ENCODE results near the gene POLR1D. TPM values are rescaled to one million over a fixed set of nuclear protein-coding genes. Genes with fewer than 3 reads are reported as not detected.

POLR1D gene
- polyA plus RNA-seq, 1 donor = 165 TPM

- H3K4me1 ChIP-seq (ENCODE audit: control insufficient read depth, insufficient read depth, low read length) = peaks cover 13% of the 10 kb centered on the region
- H3K27me3 ChIP-seq (ENCODE audit: control insufficient read depth, insufficient read depth, low read length) = no peaks in the 10 kb centered on the region
- peak in 1 of 2 donors; percentile 71 for DNase-seq
- H3K27ac ChIP-seq (ENCODE audit: low read length) = peak overlapping the region; percentile 57
- no peaks in the 10 kb centered on the region for H3K9me3 ChIP-seq (ENCODE audit: control insufficient read depth, low read depth, low read length)
- H3K36me3 ChIP-seq (ENCODE audit: control insufficient read depth, insufficient read depth, low read length) = no peaks in the 10 kb centered on the region
- H3K4me3 ChIP-seq (ENCODE audit: low read length) = no peak overlapping the region
- no CpG with 5 or more reads among the region's 2 CpGs for WGBS (ENCODE audit: insufficient coverage, low lambda C conversion rate)
Measured at GRCh38 chr13:27605610-27606200, 16.0 kb upstream of the POLR1D start.

- 23% methylated on average over 2 of the region's 4 CpGs for WGBS (ENCODE audit: insufficient coverage, low lambda C conversion rate)
- Histone ChIP-seq H3K4me1 (ENCODE audit: control insufficient read depth, insufficient read depth, low read length) (peaks cover 14% of the 10 kb centered on the region), H3K36me3 (ENCODE audit: control insufficient read depth, insufficient read depth, low read length) (no peaks in the 10 kb centered on the region), H3K9me3 (ENCODE audit: control insufficient read depth, low read depth, low read length) (no peaks in the 10 kb centered on the region), H3K4me3 (ENCODE audit: low read length) (no peak overlapping the region), H3K27ac (ENCODE audit: low read length) (peak overlapping the region; percentile 54), H3K27me3 (ENCODE audit: control insufficient read depth, insufficient read depth, low read length) (no peaks in the 10 kb centered on the region)
- peak; percentile 73 to 85 for DNase-seq
Measured at GRCh38 chr13:27607125-27607524, 14.6 kb upstream of the POLR1D start.

GRCh38 chr13:27613628-27614027, 8.1 kb upstream of the POLR1D start:
- DNase-seq = peak in 1 of 2 donors; percentile 63
- H3K27ac ChIP-seq (ENCODE audit: low read length) = peak overlapping the region; percentile 51
- 28% methylated on average over 5 of the region's 7 CpGs for WGBS (ENCODE audit: insufficient coverage, low lambda C conversion rate)
- peaks cover 22% of the 10 kb centered on the region for H3K4me1 ChIP-seq (ENCODE audit: control insufficient read depth, insufficient read depth, low read length)
- H3K36me3 ChIP-seq (ENCODE audit: control insufficient read depth, insufficient read depth, low read length) = no peaks in the 10 kb centered on the region
- H3K27me3 ChIP-seq (ENCODE audit: control insufficient read depth, insufficient read depth, low read length) = no peaks in the 10 kb centered on the region
- no peaks in the 10 kb centered on the region for H3K9me3 ChIP-seq (ENCODE audit: control insufficient read depth, low read depth, low read length)
- no peak overlapping the region for H3K4me3 ChIP-seq (ENCODE audit: low read length)

GRCh38 chr13:27617881-27618321, 3.8 kb upstream of the POLR1D start:
- no peak overlapping the region for H3K4me3 ChIP-seq (ENCODE audit: low read length)
- no peaks in the 10 kb centered on the region for H3K9me3 ChIP-seq (ENCODE audit: control insufficient read depth, low read depth, low read length)
- no peak for DNase-seq
- H3K27ac ChIP-seq (ENCODE audit: low read length) = no peak overlapping the region
- peaks cover under 1% of the 10 kb centered on the region for H3K36me3 ChIP-seq (ENCODE audit: control insufficient read depth, insufficient read depth, low read length)
- H3K4me1 ChIP-seq (ENCODE audit: control insufficient read depth, insufficient read depth, low read length) = peaks cover 21% of the 10 kb centered on the region
- no peaks in the 10 kb centered on the region for H3K27me3 ChIP-seq (ENCODE audit: control insufficient read depth, insufficient read depth, low read length)
- 25% methylated on average over 2 of the region's 3 CpGs for WGBS (ENCODE audit: insufficient coverage, low lambda C conversion rate)

GRCh38 chr13:27619093-27619727, 2.5 kb upstream of the POLR1D start:
- H3K27ac ChIP-seq (ENCODE audit: low read length) = peak overlapping the region; percentile 100
- peak overlapping the region; percentile 92 for H3K4me3 ChIP-seq (ENCODE audit: low read length)
- H3K36me3 ChIP-seq (ENCODE audit: control insufficient read depth, insufficient read depth, low read length) = peaks cover 8% of the 10 kb centered on the region
- H3K4me1 ChIP-seq (ENCODE audit: control insufficient read depth, insufficient read depth, low read length) = peaks cover 26% of the 10 kb centered on the region
- no peaks in the 10 kb centered on the region for H3K9me3 ChIP-seq (ENCODE audit: control insufficient read depth, low read depth, low read length)
- DNase-seq = peak in 1 of 2 donors; percentile 53
- 80% methylated on average over 1 of the region's 10 CpGs for WGBS (ENCODE audit: insufficient coverage, low lambda C conversion rate)
- no peaks in the 10 kb centered on the region for H3K27me3 ChIP-seq (ENCODE audit: control insufficient read depth, insufficient read depth, low read length)

- DNase-seq = no peak
- Histone ChIP-seq H3K4me1 (ENCODE audit: control insufficient read depth, insufficient read depth, low read length) (peaks cover 26% of the 10 kb centered on the region), H3K4me3 (ENCODE audit: low read length) (peak overlapping the region; percentile 92), H3K27me3 (ENCODE audit: control insufficient read depth, insufficient read depth, low read length) (no peaks in the 10 kb centered on the region), H3K27ac (ENCODE audit: low read length) (peak overlapping the region; percentile 100), H3K36me3 (ENCODE audit: control insufficient read depth, insufficient read depth, low read length) (peaks cover 9% of the 10 kb centered on the region), H3K9me3 (ENCODE audit: control insufficient read depth, low read depth, low read length) (no peaks in the 10 kb centered on the region)
- no CpG with 5 or more reads among the region's 47 CpGs for WGBS (ENCODE audit: insufficient coverage, low lambda C conversion rate)
Measured at GRCh38 chr13:27619728-27620376, 1.8 kb upstream of the POLR1D start.

- peaks cover 9% of the 10 kb centered on the region for H3K36me3 ChIP-seq (ENCODE audit: control insufficient read depth, insufficient read depth, low read length)
- H3K4me3 ChIP-seq (ENCODE audit: low read length) = peak within 1 kb of the TSS; percentile 92
- 13% methylated on average over 3 of the region's 79 CpGs for WGBS (ENCODE audit: insufficient coverage, low lambda C conversion rate)
- no peaks in the 10 kb centered on the region for H3K9me3 ChIP-seq (ENCODE audit: control insufficient read depth, low read depth, low read length)
- no peaks in the 10 kb centered on the region for H3K27me3 ChIP-seq (ENCODE audit: control insufficient read depth, insufficient read depth, low read length)
- H3K27ac ChIP-seq (ENCODE audit: low read length) = peak within 1 kb of the TSS; percentile 100
- peaks cover 26% of the 10 kb centered on the region for H3K4me1 ChIP-seq (ENCODE audit: control insufficient read depth, insufficient read depth, low read length)
- DNase-seq = peak; percentile 97 to 98
Measured at GRCh38 chr13:27620377-27621115, 1.1 kb upstream of the POLR1D start, which contains the start of gene LNX2. LNX2 (minus strand) TSS chr13:27620529; CDS start chr13:27581703, 38,826 bp downstream.

GRCh38 chr13:27621116-27621365, 651 bp upstream of the POLR1D start:
- Histone ChIP-seq H3K9me3 (ENCODE audit: control insufficient read depth, low read depth, low read length) (no peaks in the 10 kb centered on the region), H3K4me3 (ENCODE audit: low read length) (peak overlapping the region; percentile 92), H3K36me3 (ENCODE audit: control insufficient read depth, insufficient read depth, low read length) (peaks cover 9% of the 10 kb centered on the region), H3K27ac (ENCODE audit: low read length) (peak overlapping the region; percentile 100), H3K27me3 (ENCODE audit: control insufficient read depth, insufficient read depth, low read length) (no peaks in the 10 kb centered on the region), H3K4me1 (ENCODE audit: control insufficient read depth, insufficient read depth, low read length) (peaks cover 26% of the 10 kb centered on the region)
- DNase-seq = no peak
- WGBS (ENCODE audit: insufficient coverage, low lambda C conversion rate) = no CpG with 5 or more reads among the region's 8 CpGs

GRCh38 chr13:27622102-27622820, 569 bp downstream of the POLR1D start:
- 27% methylated on average over 3 of the region's 13 CpGs for WGBS (ENCODE audit: insufficient coverage, low lambda C conversion rate)
- Histone ChIP-seq H3K4me3 (ENCODE audit: low read length) (peak overlapping the region; percentile 73), H3K9me3 (ENCODE audit: control insufficient read depth, low read depth, low read length) (no peaks in the 10 kb centered on the region), H3K27me3 (ENCODE audit: control insufficient read depth, insufficient read depth, low read length) (no peaks in the 10 kb centered on the region), H3K27ac (ENCODE audit: low read length) (peak overlapping the region; percentile 88), H3K36me3 (ENCODE audit: control insufficient read depth, insufficient read depth, low read length) (peaks cover 11% of the 10 kb centered on the region), H3K4me1 (ENCODE audit: control insufficient read depth, insufficient read depth, low read length) (peaks cover 26% of the 10 kb centered on the region)
- DNase-seq = no peak

GRCh38 chr13:27622881-27623280, 1.2 kb downstream of the POLR1D start:
- Histone ChIP-seq H3K27me3 (ENCODE audit: control insufficient read depth, insufficient read depth, low read length) (no peaks in the 10 kb centered on the region), H3K4me1 (ENCODE audit: control insufficient read depth, insufficient read depth, low read length) (peaks cover 21% of the 10 kb centered on the region), H3K4me3 (ENCODE audit: low read length) (peak overlapping the region; percentile 73), H3K27ac (ENCODE audit: low read length) (no peak overlapping the region), H3K9me3 (ENCODE audit: control insufficient read depth, low read depth, low read length) (no peaks in the 10 kb centered on the region), H3K36me3 (ENCODE audit: control insufficient read depth, insufficient read depth, low read length) (peaks cover 15% of the 10 kb centered on the region)
- no CpG with 5 or more reads among the region's 7 CpGs for WGBS (ENCODE audit: insufficient coverage, low lambda C conversion rate)
- no peak for DNase-seq

All from large intestine (tissue), 3 donors.